Measurements from ENCODE around the gene PTPN9. TPM values are rescaled to one million over a fixed set of nuclear protein-coding genes. Genes with fewer than 3 reads are reported as not detected.
A peak's percentile ranks its signal among the peaks of the same experiment; 100 is the strongest.

The PTPN9 gene
- total and polyA plus RNA-seq, 2 of the 4 experiments (the other 2 are of a cell fraction) = 26.5 to 38.9 TPM

DNA sequence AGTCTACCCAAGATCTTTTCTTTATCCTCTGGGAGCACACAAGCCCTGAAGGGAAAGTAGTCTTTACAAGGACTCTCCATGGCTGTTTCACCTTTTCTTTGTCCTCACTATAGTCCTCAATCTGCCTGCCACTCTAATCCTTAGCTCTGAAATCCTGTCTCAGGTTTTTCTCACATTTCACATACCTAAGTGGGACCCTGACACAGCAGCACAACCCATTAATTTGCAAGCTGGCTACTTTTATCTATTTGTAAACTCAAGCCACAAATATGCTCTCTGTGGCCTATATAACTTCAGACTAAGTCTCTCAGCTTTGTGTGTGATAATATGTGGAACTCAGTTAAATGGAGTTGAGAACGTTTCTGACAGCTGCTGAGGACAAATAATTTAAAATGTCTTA is 147.4 kb downstream of the PTPN9 start:
- H3K79me1 ChIP-seq (ENCODE audit: low read depth in 1 of 2, low read length in 2 of 2) = peaks cover 37 to 54% of the 10 kb centered on the region in 2 experiments
- DNase-seq (no peak), ATAC-seq (ENCODE audit: low read depth) (peak; percentile 53)
- H3K9ac ChIP-seq (ENCODE audit: low read depth, low read length) = no peak overlapping the region
- no peaks in the 10 kb centered on the region for H3K9me3 ChIP-seq (ENCODE audit: control insufficient read depth, insufficient read depth, low read length)
- H2AFZ ChIP-seq (replicated peaks; ENCODE audit: low read length, poor library complexity) = no peak overlapping the region
- ChIA-PET CTCF (interaction anchor here (1.1 kb wide), 1 partner anchor 15 kb away, joined by 3 read pairs; no protein-coding TSS in a partner anchor), POLR2A (ENCODE audit: unreplicated experiment) (no interaction called here)
- no peak overlapping the region for H3K23ac ChIP-seq (ENCODE audit: low read depth, low read length)
- in situ Hi-C loops (cut with MboI; ENCODE audit: low sequenced_read_pairs) = no loop called here
- H3K18ac ChIP-seq (ENCODE audit: low read depth, low read length) = no peak overlapping the region
- intact Hi-C loops (cut with micrococcal nuclease) = no loop called here
- no peak overlapping the region for H3K4me2 ChIP-seq (ENCODE audit: low read depth, low read length)
- H3K36me3 ChIP-seq (ENCODE audit: control insufficient read depth, insufficient read depth, low read length) = peaks cover 24% of the 10 kb centered on the region
- H2BK120ac ChIP-seq (ENCODE audit: low read depth, low read length) = no peak overlapping the region
- H3K9me1 ChIP-seq (ENCODE audit: insufficient read depth, low read length) = peaks cover 10% of the 10 kb centered on the region; the same call in 1 of the 2 replicates
- H3K4me1 ChIP-seq (ENCODE audit: control insufficient read depth, insufficient read depth, low read length) = peaks cover 6% of the 10 kb centered on the region; the same call in 1 of the 2 replicates
- no peak overlapping the region for H2BK5ac ChIP-seq (ENCODE audit: low read depth, low read length, poor library complexity, severe bottlenecking)
- dilution Hi-C loops (cut with HindIII; ENCODE audit: low sequenced_read_pairs, unreplicated experiment) = no loop called here
- no peak overlapping the region for H3K4ac ChIP-seq (ENCODE audit: low read depth, low read length)
- no peak overlapping the region for H2AK9ac ChIP-seq (replicated peaks; ENCODE audit: low read depth, low read length, poor library complexity)
- H3K27me3 ChIP-seq (ENCODE audit: control insufficient read depth, insufficient read depth, low read length) = no peaks in the 10 kb centered on the region
- no peak overlapping the region for H2BK20ac ChIP-seq (ENCODE audit: low read depth, low read length)
- H4K5ac ChIP-seq (ENCODE audit: low read depth, low read length) = no peak overlapping the region
- H3K4me3 ChIP-seq (ENCODE audit: insufficient read depth, low read depth, low read length) = no peak overlapping the region
- BruUV-seq (replicated peaks) = no TSS peak
- no peak overlapping the region for H4K91ac ChIP-seq (ENCODE audit: insufficient read depth, low read depth, low read length)
- H2AK5ac ChIP-seq (ENCODE audit: low read depth, low read length) = no peak overlapping the region
- WGBS, 2 experiments (ENCODE audit: extremely low coverage in 2 of 2, insufficient read length in 1 of 2) = no CpG with 5 or more reads among the region's 1 CpG
- TF ChIP-seq MAZ (IDR thresholded peaks at IDR 0.05; ENCODE audit: borderline replicate concordance, low read depth, low read length) (no peak), MAFK (IDR thresholded peaks at IDR 0.05; ENCODE audit: low read depth, low read length) (peak; percentile 31; the same call in 1 of the 2 replicates)
- H2BK15ac ChIP-seq (ENCODE audit: low read depth, low read length) = no peak overlapping the region
- no peak overlapping the region for H3K14ac ChIP-seq (replicated peaks; ENCODE audit: low read depth, low read length)
- H4K20me1 ChIP-seq (ENCODE audit: insufficient read depth, low read length) = peaks cover 24% of the 10 kb centered on the region; the same call in 1 of the 2 replicates
- H3K27ac ChIP-seq (ENCODE audit: insufficient read depth, low read length) = no peak overlapping the region
- no peak overlapping the region for H4K8ac ChIP-seq (ENCODE audit: low read depth in 2 of 2, low read length in 2 of 2)
- no peak overlapping the region for H3K56ac ChIP-seq (ENCODE audit: extremely low read depth, insufficient read depth, low read length)
